GM12878 (cell line): ENCODE data around the gene ANAPC2. TPM values are rescaled to one million over a fixed set of nuclear protein-coding genes. Genes with fewer than 3 reads are reported as not detected.

Source experiments
- ASH2L ChIP-seq: fragments of 300-600, 200-600 bp; sonication (generic); IDR thresholded peaks from 2 replicates; pipeline ENCODE4 v1.6.1; 2017; ENCODE audit warnings: low read depth, mild to moderate bottlenecking, borderline replicate concordance
- BRCA1 ChIP-seq: IDR thresholded peaks from 2 replicates; pipeline ENCODE4 v1.6.1; 2011; ENCODE audit warnings: low read depth, low read length, improper control_type of control experiment
- EGR1 ChIP-seq, 2 experiments: IDR thresholded peaks; 1 replicate in 1 of 2; 2 replicates in 1 of 2; pipeline ENCODE4 v1.6.1; 2011 to 2012; ENCODE audit warnings: low read depth in 2 of 2, low read length in 2 of 2, borderline replicate concordance in 1 of 2, mild to moderate bottlenecking in 1 of 2, moderate library complexity in 1 of 2
- FOXM1 ChIP-seq: IDR thresholded peaks from 2 replicates; pipeline ENCODE4 v1.6.1; 2012; ENCODE audit warnings: low read depth, mild to moderate bottlenecking, inconsistent platforms, low read length, moderate library complexity
- GATAD2B ChIP-seq: fragments of 450-650 bp; conservative IDR thresholded peaks from 2 replicates; pipeline ENCODE4 v1.6.1; 2017; ENCODE audit warnings: low read depth, mild to moderate bottlenecking, moderate library complexity
- IRF4 ChIP-seq: IDR thresholded peaks from 2 replicates; pipeline ENCODE4 v1.6.1; 2011; ENCODE audit warnings: low read depth, low read length
- JUND ChIP-seq: IDR thresholded peaks from 2 replicates; pipeline ENCODE4 v1.6.1; 2012; ENCODE audit warnings: low read depth, mild to moderate bottlenecking, low read length, improper control_type of control experiment, moderate library complexity
- MAX ChIP-seq: IDR thresholded peaks from 2 replicates; pipeline ENCODE4 v1.6.1; 2012; ENCODE audit warnings: low read depth, low read length, improper control_type of control experiment
- NBN ChIP-seq: fragments of 450-650 bp; IDR thresholded peaks from 2 replicates; pipeline ENCODE4 v1.6.1; 2016
- POLR2AphosphoS5 ChIP-seq: IDR thresholded peaks from 2 replicates; pipeline ENCODE4 v1.6.1; 2011; ENCODE audit warnings: mild to moderate bottlenecking, low read length, inconsistent platforms
- PRDM15 ChIP-seq: fragments of 450-650 bp; formaldehyde crosslinking; IDR thresholded peaks from 2 replicates; pipeline ENCODE4 v1.4.0; 2020; ENCODE audit warnings: mild to moderate bottlenecking, moderate library complexity
- RAD51 ChIP-seq: fragments of 450-650 bp; IDR thresholded peaks from 2 replicates; pipeline ENCODE4 v1.6.1; 2016; ENCODE audit warnings: moderate library complexity, mild to moderate bottlenecking, inconsistent platforms
- RB1 ChIP-seq: fragments of 450-650 bp; formaldehyde crosslinking; IDR thresholded peaks from 2 replicates; pipeline ENCODE4 v1.6.1; 2017; ENCODE audit warnings: mild to moderate bottlenecking, borderline replicate concordance
- RELA ChIP-seq: fragments of 450-650 bp; IDR thresholded peaks from 2 replicates; pipeline ENCODE4 v1.8.0; 2014; ENCODE audit warnings: borderline replicate concordance; ENCODE audit not compliant: partially characterized antibody
- SIN3A ChIP-seq: IDR thresholded peaks from 2 replicates; pipeline ENCODE4 v1.6.1; 2012; ENCODE audit warnings: low read depth, low read length, improper control_type of control experiment
- SMAD1 ChIP-seq: fragments of 450-650 bp; IDR thresholded peaks from 2 replicates; pipeline ENCODE4 v1.6.1; 2018; ENCODE audit warnings: mild to moderate bottlenecking, low read depth; ENCODE audit not compliant: partially characterized antibody
- STAT3 ChIP-seq: IDR thresholded peaks from 2 replicates; pipeline ENCODE4 v1.6.1; 2011; ENCODE audit warnings: low read depth, low read length, improper control_type of control experiment
- SUPT20H ChIP-seq: IDR thresholded peaks from 2 replicates; pipeline ENCODE4 v1.6.1; 2011; ENCODE audit warnings: low read depth, mild to moderate bottlenecking, low read length, moderate library complexity, borderline replicate concordance; ENCODE audit not compliant: control insufficient read depth
- USF2 ChIP-seq: IDR thresholded peaks from 2 replicates; pipeline ENCODE4 v1.6.1; 2011; ENCODE audit warnings: low read depth, low read length, improper control_type of control experiment, borderline replicate concordance
- WRNIP1 ChIP-seq: IDR thresholded peaks from 2 replicates; pipeline ENCODE4 v1.6.1; 2011; ENCODE audit warnings: low read depth, low read length, improper control_type of control experiment, borderline replicate concordance
- ZNF622 ChIP-seq: fragments of 450-650 bp; IDR thresholded peaks from 2 replicates; pipeline ENCODE4 v1.6.1; 2017; ENCODE audit warnings: mild to moderate bottlenecking, inconsistent platforms
- polyA plus RNA-seq, 11 experiments: library from polyadenylated mRNA; depleted of rRNA in 4 of 11; unstranded in 6 of 11; stranded (reverse) in 5 of 11; fragments of >200 nt; fragmentation: Nextera tagmentation in 4 of 11; fragmentation: Illumina TruSeq in 1 of 11; extraction: Ambion mirVana in 4 of 11; extraction: Trizol in 1 of 11; gene quantifications; 1 replicate in 1 of 11; 2 replicates in 10 of 11; pipeline versions ENCODE4 v1.2.1 to v1.2.3, GENCODE V29; 2011 to 2016; ENCODE audit warnings: inconsistent platforms in 2 of 11, missing spikeins in 2 of 11, low read depth in 1 of 11
- total RNA-seq, 4 experiments: library from RNA; depleted of rRNA in 3 of 4; stranded (reverse); fragments of >200 nt in 3 of 4; fragmentation: Illumina TruSeq in 1 of 4; extraction: Trizol in 1 of 4; gene quantifications; 2 replicates each; pipeline versions ENCODE4 v1.2.1 to v1.2.3, GENCODE V29; 2013 to 2021
- TF ChIP-seq, protein P1 (sequence below): fragments of 450-650 bp; IDR thresholded peaks from 2 replicates; pipeline ENCODE4 v1.6.1; 2017; ENCODE audit warnings: mild to moderate bottlenecking, moderate library complexity

ANAPC2 gene
- total and polyA plus RNA-seq, 10 of the 15 experiments (the other 5 are each of a cell fraction or from before 2014, with no cell fraction given) = 0.03 to 65.2 (median 20.5) TPM

- no peak for TF ChIP-seq ZNF622
- no peak for TF ChIP-seq SUPT20H
- TF ChIP-seq IRF4 = no peak
- no peak for TF ChIP-seq PRDM15
- TF ChIP-seq USF2 = no peak
- peak; percentile 90 for TF ChIP-seq SIN3A
- TF ChIP-seq GATAD2B = peak; percentile 63
- no peak for TF ChIP-seq RAD51
- no peak for TF ChIP-seq WRNIP1
- TF ChIP-seq EGR1 (IDR thresholded peaks at IDR 0.05; ENCODE audit: borderline replicate concordance in 1 of 2, low read depth in 2 of 2, low read length in 2 of 2) = peak in 1 of 2 experiments; percentile 86; a peak in 1 of 3 replicates
- TF ChIP-seq POLR2AphosphoS5 = peak; percentile 62; the same call in 1 of the 2 replicates
- TF ChIP-seq NBN = peak; percentile 48
- TF ChIP-seq JUND = no peak
- TF ChIP-seq ASH2L = peak; percentile 23; the same call in 1 of the 2 replicates
- TF ChIP-seq, protein P1, sequence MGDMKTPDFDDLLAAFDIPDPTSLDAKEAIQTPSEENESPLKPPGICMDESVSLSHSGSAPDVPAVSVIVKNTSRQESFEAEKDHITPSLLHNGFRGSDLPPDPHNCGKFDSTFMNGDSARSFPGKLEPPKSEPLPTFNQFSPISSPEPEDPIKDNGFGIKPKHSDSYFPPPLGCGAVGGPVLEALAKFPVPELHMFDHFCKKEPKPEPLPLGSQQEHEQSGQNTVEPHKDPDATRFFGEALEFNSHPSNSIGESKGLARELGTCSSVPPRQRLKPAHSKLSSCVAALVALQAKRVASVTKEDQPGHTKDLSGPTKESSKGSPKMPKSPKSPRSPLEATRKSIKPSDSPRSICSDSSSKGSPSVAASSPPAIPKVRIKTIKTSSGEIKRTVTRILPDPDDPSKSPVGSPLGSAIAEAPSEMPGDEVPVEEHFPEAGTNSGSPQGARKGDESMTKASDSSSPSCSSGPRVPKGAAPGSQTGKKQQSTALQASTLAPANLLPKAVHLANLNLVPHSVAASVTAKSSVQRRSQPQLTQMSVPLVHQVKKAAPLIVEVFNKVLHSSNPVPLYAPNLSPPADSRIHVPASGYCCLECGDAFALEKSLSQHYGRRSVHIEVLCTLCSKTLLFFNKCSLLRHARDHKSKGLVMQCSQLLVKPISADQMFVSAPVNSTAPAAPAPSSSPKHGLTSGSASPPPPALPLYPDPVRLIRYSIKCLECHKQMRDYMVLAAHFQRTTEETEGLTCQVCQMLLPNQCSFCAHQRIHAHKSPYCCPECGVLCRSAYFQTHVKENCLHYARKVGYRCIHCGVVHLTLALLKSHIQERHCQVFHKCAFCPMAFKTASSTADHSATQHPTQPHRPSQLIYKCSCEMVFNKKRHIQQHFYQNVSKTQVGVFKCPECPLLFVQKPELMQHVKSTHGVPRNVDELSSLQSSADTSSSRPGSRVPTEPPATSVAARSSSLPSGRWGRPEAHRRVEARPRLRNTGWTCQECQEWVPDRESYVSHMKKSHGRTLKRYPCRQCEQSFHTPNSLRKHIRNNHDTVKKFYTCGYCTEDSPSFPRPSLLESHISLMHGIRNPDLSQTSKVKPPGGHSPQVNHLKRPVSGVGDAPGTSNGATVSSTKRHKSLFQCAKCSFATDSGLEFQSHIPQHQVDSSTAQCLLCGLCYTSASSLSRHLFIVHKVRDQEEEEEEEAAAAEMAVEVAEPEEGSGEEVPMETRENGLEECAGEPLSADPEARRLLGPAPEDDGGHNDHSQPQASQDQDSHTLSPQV = no peak
- TF ChIP-seq BRCA1 = no peak
- peak; percentile 83; the same call in 1 of the 2 replicates for TF ChIP-seq MAX
- no peak for TF ChIP-seq FOXM1
- TF ChIP-seq SMAD1 = no peak
- peak; percentile 63; the same call in 1 of the 2 replicates for TF ChIP-seq RB1
- peak; percentile 52 for TF ChIP-seq RELA
- no peak for TF ChIP-seq STAT3
Observed at GRCh38 chr9:137129456-137130175, 58.7 kb downstream of the ANAPC2 start (continued).
